ENCODE results near the gene SHISA9.

- TF ChIP-seq CTCF (IDR thresholded peaks at IDR 0.05; ENCODE audit: low read length) = no peak
- no peak for TF ChIP-seq EZH2 (IDR thresholded peaks at IDR 0.05; ENCODE audit: borderline replicate concordance, low read length)
These were observed 9.6 kb upstream of the SHISA9 start for GRCh38 chr16:12891836-12892235.

Data from OCI-LY1 (cell line).